Putamen (tissue), 1 donor: Measurements from ENCODE around the gene TSPAN4.

Experiments
- DNase-seq: peaks from one replicate; pipeline ENCODE4 v3.0.0-alpha.2; 2016; ENCODE audit warnings: low spot score

Gene TSPAN4

GRCh38 chr11:836700-837099, 6.0 kb upstream of the TSPAN4 start:
- no peak for DNase-seq

GRCh38 chr11:837189-837989, 5.3 kb upstream of the TSPAN4 start:
- no peak for DNase-seq

DNA sequence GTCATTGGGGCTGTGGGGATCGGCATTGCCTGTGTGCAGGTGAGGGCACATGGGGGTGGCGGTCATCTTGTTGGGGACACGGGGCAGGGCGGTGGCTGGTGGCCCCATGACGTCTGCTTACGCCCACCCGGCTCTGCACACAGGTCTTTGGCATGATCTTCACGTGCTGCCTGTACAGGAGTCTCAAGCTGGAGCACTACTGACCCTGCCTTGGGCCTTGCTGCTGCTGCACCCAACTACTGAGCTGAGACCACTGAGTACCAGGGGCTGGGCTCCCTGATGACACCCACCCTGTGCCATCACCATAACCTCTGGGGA, 4.7 kb upstream of the TSPAN4 start:
- DNase-seq = no peak

DNA sequence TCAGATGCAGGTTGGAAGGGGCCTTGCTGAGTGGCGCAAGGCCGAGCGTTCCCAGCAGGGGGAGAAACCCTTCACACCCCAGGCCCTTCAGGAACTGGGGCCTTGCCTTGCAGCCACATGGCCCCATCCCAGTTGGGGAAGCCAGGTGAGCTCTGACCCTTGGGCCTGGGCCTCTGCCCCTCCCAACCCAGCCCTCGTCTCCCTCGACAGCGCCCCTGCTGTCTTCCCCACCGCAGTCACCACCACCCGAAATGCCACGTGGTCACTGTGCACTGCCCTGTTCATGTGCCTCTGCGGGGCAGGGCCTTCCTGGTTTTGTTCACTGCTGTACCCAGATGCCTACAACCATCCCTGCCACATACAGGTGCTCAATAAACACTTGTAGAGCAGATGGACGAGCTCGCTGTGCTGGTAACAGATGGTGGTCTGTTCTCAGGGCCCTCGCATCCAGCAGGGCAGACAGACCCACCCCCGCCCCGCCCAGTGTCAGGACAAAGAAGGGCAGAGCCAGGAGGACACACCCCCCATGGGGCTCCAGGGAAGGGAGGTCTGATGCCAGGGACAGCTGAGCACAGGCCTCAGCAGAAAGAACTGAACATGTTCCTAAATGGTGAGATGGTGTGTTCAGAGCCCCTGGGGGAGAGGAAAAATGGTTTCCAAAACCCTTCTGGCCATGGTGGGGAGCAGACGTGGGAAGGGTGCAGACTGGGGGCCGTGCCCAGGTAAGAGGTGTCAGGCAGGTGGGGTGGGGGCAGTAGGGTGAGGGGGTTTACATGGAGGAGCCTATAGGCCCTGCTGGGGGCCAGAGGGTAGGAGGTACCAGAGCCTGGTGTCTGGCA, 4.0 kb upstream of the TSPAN4 start:
- DNase-seq = no peak

- DNase-seq = no peak
Observed at GRCh38 chr11:839280-839623, 3.4 kb upstream of the TSPAN4 start.

GRCh38 chr11:839875-840617, 2.6 kb upstream of the TSPAN4 start:
- no peak for DNase-seq

GRCh38 chr11:841981-842369, 677 bp upstream of the TSPAN4 start:
- DNase-seq = no peak

GRCh38 chr11:843086-843734, 558 bp downstream of the TSPAN4 start:
- no peak for DNase-seq

GRCh38 chr11:843818-844692, 1.4 kb downstream of the TSPAN4 start:
- no peak for DNase-seq

DNA sequence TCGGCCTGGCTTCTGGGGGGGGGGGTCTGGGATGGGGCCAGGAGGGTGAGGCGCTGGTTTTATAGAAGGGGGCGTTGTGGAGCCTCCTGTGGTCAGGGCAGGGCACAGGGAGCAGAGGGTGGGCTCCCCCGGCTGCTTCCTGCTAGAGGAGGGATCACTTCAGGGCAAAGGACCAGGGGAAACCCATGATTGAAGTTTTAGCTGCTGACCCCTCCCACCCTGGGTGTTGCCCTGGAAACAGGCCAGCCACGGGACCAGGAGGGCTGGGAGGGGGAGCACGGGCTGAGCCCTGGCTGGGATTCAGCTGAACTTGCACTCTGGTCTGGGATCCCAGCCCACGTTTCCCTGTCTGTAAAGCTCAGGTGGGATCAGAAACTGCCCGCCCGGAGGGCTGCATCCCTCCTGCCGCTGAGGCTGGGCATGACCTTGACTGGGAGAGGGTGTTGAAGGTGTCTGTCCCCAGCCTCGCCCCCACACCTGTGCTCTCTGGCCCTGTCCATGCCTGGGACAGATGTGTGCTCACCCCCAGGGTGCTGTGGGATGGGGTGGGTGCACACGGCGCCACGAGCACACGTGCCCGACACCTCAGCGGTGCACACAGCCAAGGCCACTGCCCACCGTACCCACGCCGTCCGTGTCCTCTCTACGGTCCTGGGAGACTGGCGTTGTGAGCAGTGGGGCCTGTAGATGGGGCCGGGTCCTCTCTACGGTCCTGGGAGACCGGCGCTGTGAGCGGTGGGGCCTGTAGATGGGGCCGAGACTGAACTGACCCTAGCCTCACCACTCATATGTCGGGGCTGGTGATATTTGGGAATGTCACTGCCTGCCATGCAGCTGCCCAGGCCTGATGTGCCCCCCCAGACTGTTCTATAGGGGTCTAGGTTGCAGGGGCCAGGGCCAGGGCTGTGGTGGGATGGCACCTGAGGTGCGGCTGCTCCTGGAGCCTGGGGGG, 2.3 kb downstream of the TSPAN4 start:
- DNase-seq = no peak

DNA sequence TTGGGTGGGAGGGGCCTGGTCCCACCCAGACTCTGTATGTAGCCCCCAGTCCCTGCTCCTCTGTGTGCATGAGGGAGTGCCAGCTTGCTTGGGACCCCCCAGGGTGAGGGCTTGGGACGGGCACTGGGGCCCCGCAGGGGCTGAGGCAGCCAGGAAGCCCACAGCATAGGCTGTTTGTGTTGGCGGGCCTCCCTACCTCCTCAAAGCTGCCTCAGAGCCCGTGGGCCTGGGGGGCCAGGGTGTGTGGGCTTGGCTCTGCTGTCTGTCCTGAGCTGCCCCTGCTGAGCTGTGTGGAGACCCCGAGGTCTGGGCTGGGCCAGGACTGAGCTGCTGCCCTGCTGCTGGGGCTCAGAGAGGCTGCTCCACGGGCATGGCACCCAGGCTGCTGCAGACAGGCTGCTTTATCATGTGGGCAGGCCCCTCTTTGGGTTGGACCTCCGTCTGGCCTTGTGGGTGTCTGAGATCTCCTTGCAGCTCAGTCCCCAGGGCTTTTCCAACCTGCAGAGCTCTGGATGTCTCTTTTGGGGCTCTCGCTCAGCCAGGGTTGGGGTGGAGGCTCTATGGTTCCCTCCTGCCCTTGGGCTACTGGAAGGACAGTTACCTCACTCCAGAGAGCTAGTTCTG, 3.3 kb downstream of the TSPAN4 start:
- no peak for DNase-seq

- no peak for DNase-seq
Observed at GRCh38 chr11:846496-847098, 3.9 kb downstream of the TSPAN4 start.

- no peak for DNase-seq
Observed at GRCh38 chr11:847876-848275, 5.2 kb downstream of the TSPAN4 start.

DNA sequence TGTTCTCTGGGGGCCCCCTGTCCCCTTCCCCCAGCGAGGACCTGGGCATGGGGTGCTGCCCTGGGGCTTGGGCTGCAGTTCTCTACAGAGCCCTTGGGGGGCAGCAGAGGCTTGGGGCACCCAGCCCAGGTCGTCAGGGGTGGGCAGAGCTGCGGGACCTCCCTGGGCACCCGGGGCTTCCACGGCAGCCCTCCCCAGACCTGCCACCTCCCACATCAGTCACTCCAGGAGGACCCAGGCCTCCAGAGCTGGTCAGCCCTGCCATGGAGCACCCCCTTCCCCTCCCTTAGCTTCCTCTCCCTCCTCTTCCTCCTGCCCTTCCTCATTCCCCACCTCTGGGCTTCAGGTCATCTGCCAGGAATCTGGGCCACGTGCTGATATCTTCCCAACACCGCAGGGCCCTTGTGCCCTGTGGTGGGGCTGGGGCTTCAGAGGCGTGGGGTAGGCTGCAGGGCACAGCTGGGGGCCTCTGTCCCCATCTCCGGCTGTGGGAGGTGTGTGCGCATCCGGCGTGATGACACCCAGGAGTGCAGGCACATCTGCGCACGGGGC, 5.8 kb downstream of the TSPAN4 start:
- no peak for DNase-seq

- no peak for DNase-seq
Observed at GRCh38 chr11:849104-849824, 6.6 kb downstream of the TSPAN4 start.

DNA sequence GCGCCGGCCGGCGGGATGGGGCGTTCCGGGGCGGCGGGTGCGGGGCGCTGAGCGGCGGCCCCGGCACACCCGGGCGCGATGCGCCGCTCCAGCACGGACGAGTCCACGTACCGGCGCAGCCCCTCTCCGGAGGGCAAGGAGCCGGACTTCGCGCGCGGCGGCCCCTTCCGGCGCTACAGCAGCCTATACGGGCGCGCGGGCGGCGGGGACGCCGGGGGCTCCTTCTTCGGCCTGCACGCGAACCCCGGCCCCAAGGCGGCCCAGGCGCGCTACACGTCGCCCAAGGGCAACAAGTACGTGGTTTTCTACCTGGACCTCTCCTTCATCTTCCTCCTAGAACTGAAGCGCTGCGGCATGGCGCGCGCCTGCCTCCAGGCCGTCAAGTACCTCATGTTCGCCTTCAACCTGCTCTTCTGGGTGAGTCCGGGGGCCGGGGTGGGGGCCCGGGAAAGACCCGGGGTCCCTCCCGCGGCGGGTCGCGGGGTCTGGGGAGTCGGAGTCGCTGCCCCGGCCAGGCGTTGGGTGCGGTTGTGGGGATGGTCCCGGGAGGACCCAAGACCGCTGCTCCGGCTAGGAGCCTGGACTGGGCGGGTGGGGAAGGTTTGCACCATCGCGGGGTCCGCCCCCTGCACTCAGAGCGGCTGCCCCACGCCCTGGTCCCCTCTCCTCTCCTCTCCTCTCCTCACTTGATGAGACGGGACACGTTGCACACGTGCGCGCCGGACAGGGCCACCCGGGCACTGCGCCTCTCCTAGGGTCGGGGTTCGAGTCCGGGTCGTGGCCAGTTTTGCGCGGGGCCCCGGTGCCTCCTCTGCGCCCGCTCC, 7.5 kb downstream of the TSPAN4 start:
- DNase-seq = no peak
